ENCODE data around the gene DLST.

Gene DLST

GRCh38 chr14:74913393-74913910 lies 31.7 kb downstream of the DLST start:
- Mint-ChIP-seq H3K4me1 (ENCODE audit: low read depth) (no peaks in the 10 kb centered on the region), H3K27ac (no peak overlapping the region), H3K27me3 (ENCODE audit: low read depth) (no peaks in the 10 kb centered on the region), H3K4me3 (no peak overlapping the region), H3K36me3 (ENCODE audit: low read depth) (no peaks in the 10 kb centered on the region), H3K9me3 (no peaks in the 10 kb centered on the region)

GRCh38 chr14:74913986-74914573 lies 32.4 kb downstream of the DLST start:
- Mint-ChIP-seq H3K27ac (no peak overlapping the region), H3K27me3 (ENCODE audit: low read depth) (no peaks in the 10 kb centered on the region), H3K36me3 (ENCODE audit: low read depth) (no peaks in the 10 kb centered on the region), H3K9me3 (no peaks in the 10 kb centered on the region), H3K4me3 (no peak overlapping the region), H3K4me1 (ENCODE audit: low read depth) (no peaks in the 10 kb centered on the region)

DNA sequence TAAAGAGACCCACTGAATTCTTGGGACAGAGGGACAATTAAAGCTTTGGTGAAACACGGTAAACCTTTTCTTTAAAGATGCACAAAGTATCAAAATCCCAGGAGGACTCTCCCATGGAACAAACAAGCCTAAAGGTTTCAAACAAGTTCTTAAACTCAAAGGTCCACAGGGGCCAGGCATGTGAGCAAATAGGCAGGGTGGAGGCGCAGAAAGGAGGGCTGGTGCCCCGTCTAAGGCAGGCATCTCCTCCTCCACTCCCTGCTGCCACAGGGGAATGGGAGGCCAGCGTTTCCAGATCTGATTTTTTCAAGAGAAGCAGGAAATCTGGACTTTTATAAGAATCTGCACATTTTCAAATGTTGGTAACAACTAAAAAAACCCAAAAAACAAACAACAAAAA lies 33.7 kb downstream of the DLST start:
- H3K4me1 Mint-ChIP-seq (ENCODE audit: low read depth) = no peaks in the 10 kb centered on the region
- H3K4me3 Mint-ChIP-seq = no peak overlapping the region
- H3K9me3 Mint-ChIP-seq = no peaks in the 10 kb centered on the region
- no peaks in the 10 kb centered on the region for H3K36me3 Mint-ChIP-seq (ENCODE audit: low read depth)
- H3K27ac Mint-ChIP-seq = no peak overlapping the region
- no peaks in the 10 kb centered on the region for H3K27me3 Mint-ChIP-seq (ENCODE audit: low read depth)

GRCh38 chr14:74915826-74916225 lies 34.1 kb downstream of the DLST start:
- Mint-ChIP-seq H3K27ac (peak overlapping the region; percentile 34), H3K27me3 (ENCODE audit: low read depth) (no peaks in the 10 kb centered on the region), H3K9me3 (no peaks in the 10 kb centered on the region), H3K4me3 (no peak overlapping the region), H3K36me3 (ENCODE audit: low read depth) (no peaks in the 10 kb centered on the region), H3K4me1 (ENCODE audit: low read depth) (no peaks in the 10 kb centered on the region)

GRCh38 chr14:74917178-74917543 lies 35.4 kb downstream of the DLST start:
- H3K36me3 Mint-ChIP-seq (ENCODE audit: low read depth) = no peaks in the 10 kb centered on the region
- no peaks in the 10 kb centered on the region for H3K9me3 Mint-ChIP-seq
- no peaks in the 10 kb centered on the region for H3K4me1 Mint-ChIP-seq (ENCODE audit: low read depth)
- H3K27ac Mint-ChIP-seq = no peak overlapping the region
- H3K27me3 Mint-ChIP-seq (ENCODE audit: low read depth) = no peaks in the 10 kb centered on the region
- H3K4me3 Mint-ChIP-seq = no peak overlapping the region

- no peaks in the 10 kb centered on the region for H3K27me3 Mint-ChIP-seq (ENCODE audit: low read depth)
- H3K9me3 Mint-ChIP-seq = no peaks in the 10 kb centered on the region
- H3K4me1 Mint-ChIP-seq (ENCODE audit: low read depth) = peaks cover 4% of the 10 kb centered on the region
- H3K27ac Mint-ChIP-seq = no peak overlapping the region
- no peak overlapping the region for H3K4me3 Mint-ChIP-seq
- no peaks in the 10 kb centered on the region for H3K36me3 Mint-ChIP-seq (ENCODE audit: low read depth)
Observed at GRCh38 chr14:74917646-74918081, 35.9 kb downstream of the DLST start.

- Mint-ChIP-seq H3K36me3 (ENCODE audit: low read depth) (no peaks in the 10 kb centered on the region), H3K9me3 (no peaks in the 10 kb centered on the region), H3K27me3 (ENCODE audit: low read depth) (no peaks in the 10 kb centered on the region), H3K4me3 (no peak overlapping the region), H3K4me1 (ENCODE audit: low read depth) (peaks cover 5% of the 10 kb centered on the region), H3K27ac (no peak overlapping the region)
Observed at GRCh38 chr14:74918380-74918779, 36.7 kb downstream of the DLST start.

- H3K4me3 Mint-ChIP-seq = no peak overlapping the region
- no peaks in the 10 kb centered on the region for H3K36me3 Mint-ChIP-seq (ENCODE audit: low read depth)
- peaks cover under 1% of the 10 kb centered on the region for H3K27me3 Mint-ChIP-seq (ENCODE audit: low read depth)
- peaks cover 8% of the 10 kb centered on the region for H3K4me1 Mint-ChIP-seq (ENCODE audit: low read depth)
- no peak overlapping the region for H3K27ac Mint-ChIP-seq
- no peaks in the 10 kb centered on the region for H3K9me3 Mint-ChIP-seq
Observed at GRCh38 chr14:74919421-74920165, 37.9 kb downstream of the DLST start.

DNA sequence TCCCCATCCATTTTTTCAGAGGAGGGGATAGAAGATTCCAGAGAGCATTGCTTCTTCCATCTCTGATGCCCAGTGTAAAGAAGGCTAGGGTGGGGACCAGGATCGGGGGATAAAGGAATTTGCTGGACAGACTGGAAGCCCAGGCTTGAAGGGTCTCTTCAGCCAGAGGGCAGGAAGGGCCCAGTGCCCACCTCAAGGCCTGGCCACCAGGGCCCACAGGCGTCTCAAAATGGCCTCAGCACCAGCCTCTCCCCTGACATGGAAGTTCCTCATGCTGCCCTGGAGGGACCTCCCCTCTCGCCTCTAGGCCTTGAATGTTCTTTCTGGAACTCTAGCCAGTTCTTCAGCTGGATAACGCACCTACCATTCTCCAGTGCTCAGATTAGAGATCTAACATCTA lies 38.6 kb downstream of the DLST start:
- Mint-ChIP-seq H3K4me1 (ENCODE audit: low read depth) (peaks cover 8% of the 10 kb centered on the region), H3K4me3 (no peak overlapping the region), H3K27ac (no peak overlapping the region)

DNA sequence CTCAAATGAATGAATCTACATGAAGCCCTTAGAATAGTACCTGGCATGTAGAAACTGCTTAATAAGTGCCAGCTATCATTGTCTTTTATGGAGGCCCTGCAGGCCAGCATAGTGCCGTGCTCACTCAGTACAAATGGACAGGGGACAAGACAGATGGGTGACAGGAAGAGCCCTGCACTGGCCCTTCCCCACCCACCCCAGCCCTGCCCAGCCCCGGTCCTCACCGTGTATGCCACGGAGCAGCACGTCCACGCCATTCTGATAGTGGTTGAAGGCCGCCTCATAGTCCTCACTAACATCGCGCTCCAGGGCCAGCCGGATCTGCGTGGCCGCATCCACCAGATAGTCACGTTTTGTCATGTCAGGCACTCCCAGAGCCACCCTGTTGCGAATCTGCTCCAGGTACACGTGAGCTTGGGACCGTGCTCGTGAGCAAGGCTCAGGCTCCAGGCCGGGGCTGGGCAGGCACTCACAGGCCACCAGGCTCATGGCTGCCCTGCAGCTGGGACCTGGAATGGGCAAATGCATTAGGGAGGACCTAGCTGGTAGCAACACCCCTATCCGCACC lies 39.4 kb downstream of the DLST start:
- Mint-ChIP-seq H3K27ac (no peak overlapping the region), H3K4me1 (ENCODE audit: low read depth) (peaks cover 8% of the 10 kb centered on the region)

More for the DNA sequence above, 38.6 kb downstream of the DLST start:
- Mint-ChIP-seq H3K36me3 (ENCODE audit: low read depth) (no peaks in the 10 kb centered on the region), H3K9me3 (no peaks in the 10 kb centered on the region), H3K27me3 (ENCODE audit: low read depth) (peaks cover 6% of the 10 kb centered on the region)

DNA sequence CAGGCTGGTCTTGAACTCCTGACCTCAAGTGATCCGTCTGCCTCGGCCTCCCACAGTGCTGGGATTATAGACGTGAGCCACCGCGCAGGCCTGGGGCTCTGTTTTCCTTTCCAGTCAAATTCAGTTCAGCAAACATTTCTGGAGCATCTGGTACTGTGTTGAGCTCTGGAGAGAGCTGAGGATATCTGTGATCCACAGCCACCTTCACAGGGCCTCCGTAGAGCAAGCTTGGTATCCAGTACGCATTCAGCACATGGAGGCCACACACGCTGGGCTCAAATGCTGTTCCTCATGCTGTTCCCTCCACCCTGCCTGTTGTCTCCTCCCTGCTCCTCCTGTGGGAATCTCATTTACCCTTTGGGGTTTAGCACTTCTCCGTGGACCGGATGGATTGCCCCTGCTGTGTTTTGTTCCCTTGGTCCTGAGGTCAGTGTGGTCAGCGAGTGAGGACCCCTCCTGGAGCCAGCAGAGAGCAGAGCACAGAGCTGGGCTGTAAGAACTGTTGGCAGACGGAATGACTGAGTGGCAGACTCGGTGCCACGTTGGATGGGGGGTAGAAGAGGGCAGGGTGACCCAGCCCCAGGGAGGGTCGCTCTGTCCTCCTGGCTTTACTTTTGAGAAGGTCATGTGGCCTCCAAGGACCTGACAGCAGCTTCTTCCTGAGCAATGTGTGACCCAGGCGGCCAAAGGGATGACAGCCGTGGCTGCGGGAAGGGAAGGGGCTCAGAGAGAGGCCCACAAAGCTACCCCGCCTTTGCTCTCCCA lies 40.5 kb downstream of the DLST start:
- H3K27ac Mint-ChIP-seq = no peak overlapping the region
- no peaks in the 10 kb centered on the region for H3K9me3 Mint-ChIP-seq
- peaks cover 8% of the 10 kb centered on the region for H3K4me1 Mint-ChIP-seq (ENCODE audit: low read depth)
- H3K27me3 Mint-ChIP-seq (ENCODE audit: low read depth) = peaks cover 9% of the 10 kb centered on the region
- peak overlapping the region; percentile 64 for H3K4me3 Mint-ChIP-seq
- no peaks in the 10 kb centered on the region for H3K36me3 Mint-ChIP-seq (ENCODE audit: low read depth)

More for the DNA sequence above, 39.4 kb downstream of the DLST start:
- Mint-ChIP-seq H3K27me3 (ENCODE audit: low read depth) (peaks cover 6% of the 10 kb centered on the region), H3K9me3 (no peaks in the 10 kb centered on the region), H3K36me3 (ENCODE audit: low read depth) (no peaks in the 10 kb centered on the region), H3K4me3 (no peak overlapping the region)

DNA sequence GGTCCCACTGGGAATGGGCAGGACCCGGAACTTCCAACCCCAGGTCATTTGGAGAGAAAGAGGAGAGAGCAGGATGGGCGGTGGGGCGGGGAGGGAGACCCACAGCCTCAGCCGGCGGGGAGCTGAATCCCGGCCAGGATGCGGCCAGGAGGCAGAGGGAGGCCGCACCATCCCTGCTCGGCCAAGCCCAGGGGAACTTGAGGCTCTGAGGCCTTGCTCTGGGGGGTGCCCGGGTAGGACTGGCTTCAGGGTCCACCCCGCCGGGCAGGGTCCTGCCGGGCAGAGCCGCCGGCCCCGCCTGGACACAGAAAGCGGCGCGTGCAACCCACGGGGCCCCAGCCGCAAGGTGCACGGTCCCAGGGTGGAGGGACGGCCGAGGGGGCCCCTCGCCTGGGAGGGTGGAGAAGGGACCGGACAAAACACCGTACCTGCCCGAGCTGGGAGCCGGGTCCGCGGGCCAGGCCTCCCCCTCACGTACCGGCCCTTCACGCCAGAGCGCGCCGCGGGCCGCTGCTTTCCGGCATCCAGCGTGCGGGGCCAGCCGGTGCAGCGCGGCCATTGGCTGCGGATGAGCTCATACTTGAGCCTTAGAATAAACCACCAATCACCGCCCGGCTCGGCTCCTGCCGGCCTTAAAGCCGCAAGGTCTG lies 41.2 kb downstream of the DLST start, which contains the start of gene RPS6KL1:
RPS6KL1 (minus strand) TSS at position 509 of the 650 bp plus-strand sequence. CDS start 1,719 bp downstream, outside the sequence.
- H3K36me3 Mint-ChIP-seq (ENCODE audit: low read depth) = no peaks in the 10 kb centered on the region
- peak within 1 kb of the TSS; percentile 64 for H3K4me3 Mint-ChIP-seq
- no peaks in the 10 kb centered on the region for H3K9me3 Mint-ChIP-seq
- H3K4me1 Mint-ChIP-seq (ENCODE audit: low read depth) = peaks cover 8% of the 10 kb centered on the region
- no peak within 1 kb of the TSS for H3K27ac Mint-ChIP-seq
- H3K27me3 Mint-ChIP-seq (ENCODE audit: low read depth) = peaks cover 16% of the 10 kb centered on the region

DNA sequence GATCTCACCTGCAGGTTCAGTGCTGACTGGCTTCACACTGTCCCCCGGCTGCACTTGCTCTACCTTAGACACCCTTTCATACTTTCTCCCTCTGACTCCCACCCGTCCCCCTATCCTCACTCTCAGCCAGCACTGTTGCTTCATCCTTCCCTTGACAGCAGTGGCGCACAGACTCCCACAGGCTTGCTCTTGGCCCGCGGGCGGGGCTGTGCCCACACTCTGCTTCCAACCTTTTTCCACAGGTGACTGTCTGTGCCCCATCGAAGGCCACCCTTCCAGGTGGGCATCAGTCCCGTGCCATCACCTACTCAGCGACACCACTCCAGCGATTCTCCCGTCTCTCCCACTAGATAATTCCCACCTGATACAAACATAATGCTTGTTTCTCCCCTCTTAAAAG lies 42.3 kb downstream of the DLST start:
- peaks cover 8% of the 10 kb centered on the region for H3K4me1 Mint-ChIP-seq (ENCODE audit: low read depth)

DNA sequence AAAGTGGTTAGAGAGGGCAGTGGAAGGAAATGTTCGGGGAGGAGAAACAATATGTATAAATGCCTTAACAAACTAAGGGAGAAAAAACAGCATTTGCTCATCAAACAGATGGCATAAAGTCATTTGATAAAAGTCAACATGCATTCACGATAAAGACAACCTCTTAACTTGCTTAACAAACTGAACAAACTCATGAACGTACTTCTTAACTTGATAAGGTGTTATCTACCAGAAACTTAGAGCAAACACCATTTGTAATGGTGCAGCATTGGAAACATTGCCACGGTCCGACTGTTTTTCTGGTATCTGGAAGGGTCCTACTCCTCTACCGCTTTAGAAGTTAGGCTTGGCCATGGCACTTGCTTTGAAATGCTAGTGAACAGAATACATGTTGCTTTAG lies 45.5 kb downstream of the DLST start:
- Mint-ChIP-seq H3K27ac (no peak overlapping the region), H3K4me3 (no peak overlapping the region), H3K9me3 (no peaks in the 10 kb centered on the region), H3K27me3 (ENCODE audit: low read depth) (peaks cover 17% of the 10 kb centered on the region), H3K36me3 (ENCODE audit: low read depth) (no peaks in the 10 kb centered on the region), H3K4me1 (ENCODE audit: low read depth) (peaks cover 13% of the 10 kb centered on the region)

More for the DNA sequence above, 42.3 kb downstream of the DLST start:
- Mint-ChIP-seq H3K9me3 (no peaks in the 10 kb centered on the region), H3K4me3 (no peak overlapping the region), H3K36me3 (ENCODE audit: low read depth) (no peaks in the 10 kb centered on the region), H3K27ac (no peak overlapping the region), H3K27me3 (ENCODE audit: low read depth) (peaks cover 17% of the 10 kb centered on the region)
